ENCODE results near the gene BAIAP2. TPM values are rescaled to one million over a fixed set of nuclear protein-coding genes. Genes with fewer than 3 reads are reported as not detected.

BAIAP2 gene
- total and polyA plus RNA-seq, 2 of the 13 experiments (the other 11 are each of a cell fraction or from before 2014, with no cell fraction given): 22.5 to 24.0 TPM

GRCh38 chr17:81165246-81166032 lies 130.5 kb downstream of the BAIAP2 start, which contains the start of gene PVALEF (continued):
- peak; percentile 88; the same call in 1 of the 2 replicates for TF ChIP-seq ZNF33B (CRISPR knock-in tag; IDR thresholded peaks at IDR 0.05)
- TF ChIP-seq ZNF562 (CRISPR knock-in tag; IDR thresholded peaks at IDR 0.05; ENCODE audit: borderline replicate concordance): no peak
- peak; percentile 96; the same call in 1 of the 2 replicates for TF ChIP-seq GLI4 (CRISPR knock-in tag; IDR thresholded peaks at IDR 0.05; ENCODE audit: borderline replicate concordance)
- TF ChIP-seq AFF4 (CRISPR knock-in tag; IDR thresholded peaks at IDR 0.05): peak; percentile 50; the same call in 1 of the 2 replicates
- peak; percentile 69; the same call in 1 of the 2 replicates for TF ChIP-seq REPIN1 (CRISPR knock-in tag; IDR thresholded peaks at IDR 0.05; ENCODE audit: borderline replicate concordance, low read depth)
- TF ChIP-seq ZNF616 (CRISPR knock-in tag; IDR thresholded peaks at IDR 0.05; ENCODE audit: low read depth): peak; percentile 88
- peak; percentile 63; the same call in 1 of the 2 replicates for TF ChIP-seq NR2C2 (CRISPR knock-in tag; IDR thresholded peaks at IDR 0.05; ENCODE audit: borderline replicate concordance)
- peak; percentile 79 for TF ChIP-seq HDAC2 (CRISPR knock-in tag; IDR thresholded peaks at IDR 0.05)
- peak; percentile 50; the same call in 1 of the 2 replicates for TF ChIP-seq ZNF703 (CRISPR knock-in tag; IDR thresholded peaks at IDR 0.05; ENCODE audit: borderline replicate concordance)
- TF ChIP-seq ASH2L (IDR thresholded peaks at IDR 0.05; ENCODE audit: insufficient read length, low read depth, low read length): peak; percentile 93
- TF ChIP-seq TOE1 (CRISPR knock-in tag; IDR thresholded peaks at IDR 0.05): peak; percentile 46; the same call in 1 of the 2 replicates
- TF ChIP-seq ZSCAN31 (CRISPR knock-in tag; IDR thresholded peaks at IDR 0.05; ENCODE audit: low read depth): no peak; the same call in 1 of the 2 replicates
- no peak for TF ChIP-seq NR2F2 (IDR thresholded peaks at IDR 0.05; ENCODE audit: borderline replicate concordance, low read depth)
- peak; percentile 79 for TF ChIP-seq ZNF709 (CRISPR knock-in tag; IDR thresholded peaks at IDR 0.05)
- TF ChIP-seq MXI1 (IDR thresholded peaks at IDR 0.05; ENCODE audit: borderline replicate concordance, low read depth, low read length): peak; percentile 50; the same call in 1 of the 3 replicates
- peak; percentile 65; the same call in 1 of the 2 replicates for TF ChIP-seq SMAD1 (CRISPR knock-in tag; IDR thresholded peaks at IDR 0.05; ENCODE audit: borderline replicate concordance, low read depth)
- peak; percentile 19 for TF ChIP-seq DBP (CRISPR knock-in tag; IDR thresholded peaks at IDR 0.05; ENCODE audit: not compliant biosample characterization)
- TF ChIP-seq ZMYM3 (CRISPR knock-in tag; IDR thresholded peaks at IDR 0.05): peak; percentile 86; the same call in 1 of the 2 replicates
- no peak for TF ChIP-seq MAFK (conservative IDR thresholded peaks at IDR 0.05 in 1 of 2, IDR thresholded peaks at IDR 0.05 in 1 of 2; ENCODE audit: low read length in 2 of 2)
- no peak for TF ChIP-seq TRIM24 (CRISPR knock-in tag; IDR thresholded peaks at IDR 0.05)
- 0 out of 2 replicates have a peak, but pooled peaks have one; percentile 3 for TF ChIP-seq ZNF644 (CRISPR knock-in tag; IDR thresholded peaks at IDR 0.05; ENCODE audit: low read depth)
- TF ChIP-seq ZNF451 (CRISPR knock-in tag; IDR thresholded peaks at IDR 0.05): 0 out of 2 replicates have a peak, but pooled peaks have one; percentile 3
- peak; percentile 90 for TF ChIP-seq CSRNP1 (CRISPR knock-in tag; IDR thresholded peaks at IDR 0.05)
